NCI-H1105 (cell line): ENCODE data around the gene COA7.
"Not testable (repeated sequence)": the region's sequence is repeated elsewhere in the genome, so short reads cannot be mapped to it uniquely, and the experiment has no call there.

ENCODE experiments used
- DNase-seq: peaks from one replicate; lab custom pipeline; 2025; lab: John Stamatoyannopoulos, UW

The COA7 gene

GRCh38 chr1:52697795-52698674 lies at the start of gene COA7:
TSS of gene COA7 (minus strand) at chr1:52698347. CDS start at chr1:52698326, 21 bp downstream.
- peak; percentile 76 for DNase-seq

- no peak for DNase-seq
Measured at GRCh38 chr1:52747450-52747849, 49.3 kb upstream of the COA7 start.

- DNase-seq = no peak
Measured at GRCh38 chr1:52746189-52746588, 48.0 kb upstream of the COA7 start.

- no peak for DNase-seq
Measured at GRCh38 chr1:52741259-52741658, 43.1 kb upstream of the COA7 start.

GRCh38 chr1:52739699-52740467 lies 41.7 kb upstream of the COA7 start:
- DNase-seq = no peak

GRCh38 chr1:52738893-52739292 lies 40.7 kb upstream of the COA7 start:
- no peak for DNase-seq

GRCh38 chr1:52738148-52738547 lies 40.0 kb upstream of the COA7 start:
- no peak for DNase-seq

- not testable (repeated sequence) for DNase-seq
Measured at GRCh38 chr1:52735371-52735770, 37.2 kb upstream of the COA7 start.

GRCh38 chr1:52733368-52733767 lies 35.2 kb upstream of the COA7 start:
- no peak for DNase-seq

GRCh38 chr1:52727956-52728656 lies 30.0 kb upstream of the COA7 start:
- DNase-seq = no peak

GRCh38 chr1:52727114-52727586 lies 29.0 kb upstream of the COA7 start:
- DNase-seq = peak; percentile 9

- DNase-seq = peak; percentile 88
Measured at GRCh38 chr1:52726265-52727113, 28.3 kb upstream of the COA7 start, which contains the start of gene ZYG11B. TSS of gene ZYG11B (plus strand) at chr1:52726453. CDS start at chr1:52726654, 201 bp downstream.

GRCh38 chr1:52725903-52726264 lies 27.7 kb upstream of the COA7 start:
- no peak for DNase-seq

GRCh38 chr1:52723260-52723659 lies 25.1 kb upstream of the COA7 start:
- DNase-seq = no peak

GRCh38 chr1:52715296-52715695 lies 17.1 kb upstream of the COA7 start:
- DNase-seq = not testable (repeated sequence)

- no peak for DNase-seq
Measured at GRCh38 chr1:52713590-52713989, 15.4 kb upstream of the COA7 start.

- DNase-seq = no peak
Measured at GRCh38 chr1:52709016-52709415, 10.9 kb upstream of the COA7 start.

- no peak for DNase-seq
Measured at GRCh38 chr1:52707927-52708655, 9.9 kb upstream of the COA7 start.

GRCh38 chr1:52706941-52707926 lies 9.1 kb upstream of the COA7 start:
- no peak for DNase-seq
